Measurements from ENCODE around the gene CRPPA.

DNA sequence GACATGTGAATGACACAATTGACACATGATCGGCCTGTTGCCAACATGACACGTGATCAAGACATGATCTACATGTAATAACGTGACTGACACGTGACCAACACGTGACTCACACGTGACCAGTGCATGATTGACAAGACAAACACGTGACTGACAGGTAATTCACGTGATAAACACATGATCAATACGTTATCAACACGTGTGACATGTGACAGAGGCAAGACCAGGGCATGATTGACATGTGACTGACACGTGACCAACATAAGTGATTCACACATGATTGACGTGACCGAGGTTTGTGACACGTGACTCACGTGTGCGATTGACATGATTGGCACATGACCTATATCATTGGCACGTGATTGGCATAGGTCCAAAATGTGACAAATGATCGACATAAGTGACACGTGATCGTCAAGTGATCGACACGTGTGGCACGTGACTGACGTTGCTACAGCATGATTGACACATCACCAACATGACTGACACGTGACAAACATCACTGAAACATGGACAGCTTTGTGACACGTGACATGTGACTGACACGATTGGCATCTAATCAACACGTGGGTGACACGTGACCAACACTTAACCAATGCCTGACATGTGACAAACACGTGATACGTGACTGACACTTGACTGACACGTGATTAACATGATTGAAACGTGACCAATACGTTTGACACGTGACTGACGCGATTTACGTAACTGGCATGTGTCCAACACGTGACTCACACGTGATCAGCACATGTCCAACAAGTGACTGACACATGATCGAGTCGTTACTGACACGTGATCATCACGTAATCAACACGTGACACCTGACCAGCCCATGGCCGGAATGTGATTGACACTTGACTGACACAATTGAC, 23.0 kb downstream of the CRPPA start:
- TF ChIP-seq, protein P1, sequence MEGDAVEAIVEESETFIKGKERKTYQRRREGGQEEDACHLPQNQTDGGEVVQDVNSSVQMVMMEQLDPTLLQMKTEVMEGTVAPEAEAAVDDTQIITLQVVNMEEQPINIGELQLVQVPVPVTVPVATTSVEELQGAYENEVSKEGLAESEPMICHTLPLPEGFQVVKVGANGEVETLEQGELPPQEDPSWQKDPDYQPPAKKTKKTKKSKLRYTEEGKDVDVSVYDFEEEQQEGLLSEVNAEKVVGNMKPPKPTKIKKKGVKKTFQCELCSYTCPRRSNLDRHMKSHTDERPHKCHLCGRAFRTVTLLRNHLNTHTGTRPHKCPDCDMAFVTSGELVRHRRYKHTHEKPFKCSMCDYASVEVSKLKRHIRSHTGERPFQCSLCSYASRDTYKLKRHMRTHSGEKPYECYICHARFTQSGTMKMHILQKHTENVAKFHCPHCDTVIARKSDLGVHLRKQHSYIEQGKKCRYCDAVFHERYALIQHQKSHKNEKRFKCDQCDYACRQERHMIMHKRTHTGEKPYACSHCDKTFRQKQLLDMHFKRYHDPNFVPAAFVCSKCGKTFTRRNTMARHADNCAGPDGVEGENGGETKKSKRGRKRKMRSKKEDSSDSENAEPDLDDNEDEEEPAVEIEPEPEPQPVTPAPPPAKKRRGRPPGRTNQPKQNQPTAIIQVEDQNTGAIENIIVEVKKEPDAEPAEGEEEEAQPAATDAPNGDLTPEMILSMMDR (IDR thresholded peaks at IDR 0.05): no peak
- TF ChIP-seq EZH2phosphoT487 (IDR thresholded peaks at IDR 0.05) (no peak), EZH2 (IDR thresholded peaks at IDR 0.05) (no peak)
